Esophagus muscularis mucosa (tissue), 4 donors: ENCODE measurements around the gene CSRNP3.

Experiments
- EP300 ChIP-seq: sonication (generic); formaldehyde crosslinking; IDR thresholded peaks from one replicate; pipeline ENCODE4 v1.6.1; 2017; ENCODE audit warnings: antibody characterized with exemption
- POLR2A ChIP-seq: fragments of 450-650 bp; IDR thresholded peaks from one replicate; pipeline ENCODE4 v1.6.1; 2017; ENCODE audit warnings: antibody characterized with exemption, moderate library complexity, mild to moderate bottlenecking, low read depth
- TF ChIP-seq, protein P1 (sequence below), 3 experiments: fragments of 200-600 bp in 2 of 3; fragments of 450-650 bp in 1 of 3; sonication (generic) in 2 of 3; IDR thresholded peaks; one replicate each; pipeline ENCODE4 v1.5.1; 2017 to 2019; ENCODE audit warnings: antibody characterized with exemption in 3 of 3, mild to moderate bottlenecking in 2 of 3, moderate library complexity in 1 of 3

GRCh38 chr2:165682546-165682945, 213.0 kb downstream of the CSRNP3 start:
- TF ChIP-seq POLR2A (no peak), EP300 (peak; percentile 19)
- TF ChIP-seq, protein P1, sequence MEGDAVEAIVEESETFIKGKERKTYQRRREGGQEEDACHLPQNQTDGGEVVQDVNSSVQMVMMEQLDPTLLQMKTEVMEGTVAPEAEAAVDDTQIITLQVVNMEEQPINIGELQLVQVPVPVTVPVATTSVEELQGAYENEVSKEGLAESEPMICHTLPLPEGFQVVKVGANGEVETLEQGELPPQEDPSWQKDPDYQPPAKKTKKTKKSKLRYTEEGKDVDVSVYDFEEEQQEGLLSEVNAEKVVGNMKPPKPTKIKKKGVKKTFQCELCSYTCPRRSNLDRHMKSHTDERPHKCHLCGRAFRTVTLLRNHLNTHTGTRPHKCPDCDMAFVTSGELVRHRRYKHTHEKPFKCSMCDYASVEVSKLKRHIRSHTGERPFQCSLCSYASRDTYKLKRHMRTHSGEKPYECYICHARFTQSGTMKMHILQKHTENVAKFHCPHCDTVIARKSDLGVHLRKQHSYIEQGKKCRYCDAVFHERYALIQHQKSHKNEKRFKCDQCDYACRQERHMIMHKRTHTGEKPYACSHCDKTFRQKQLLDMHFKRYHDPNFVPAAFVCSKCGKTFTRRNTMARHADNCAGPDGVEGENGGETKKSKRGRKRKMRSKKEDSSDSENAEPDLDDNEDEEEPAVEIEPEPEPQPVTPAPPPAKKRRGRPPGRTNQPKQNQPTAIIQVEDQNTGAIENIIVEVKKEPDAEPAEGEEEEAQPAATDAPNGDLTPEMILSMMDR (IDR thresholded peaks at IDR 0.05) = no peak
